Activated naive CD4-positive, alpha-beta T cell treated with anti-CD3 and anti-CD28 coated beads for 36 hours (primary cell): ENCODE results near the gene TMEM204. TPM values are rescaled to one million over a fixed set of nuclear protein-coding genes. Genes with fewer than 3 reads are reported as not detected.

ENCODE experiments used
- CTCF ChIA-PET: fragments of 350-600 bp; sonication (Branson Sonifier 250); formaldehyde crosslinking; loops from one replicate; lab custom pipeline; 2021; ENCODE audit warnings: antibody characterized with exemption; lab: Charles Lee
- DNase-seq: peaks from one replicate; pipeline ENCODE4 v3.0.0-alpha.2; 2020
- H3K27ac Mint-ChIP-seq: one replicate; pipeline ENCODE4 v1.8.0; 2021; ENCODE audit warnings: mild to moderate bottlenecking, mixed read lengths
- H3K27me3 Mint-ChIP-seq: one replicate; pipeline ENCODE4 v1.8.0; 2021; ENCODE audit warnings: low read depth, mixed read lengths
- H3K36me3 Mint-ChIP-seq: one replicate; pipeline ENCODE4 v1.8.0; 2021; ENCODE audit warnings: low read depth, mixed read lengths
- H3K4me1 Mint-ChIP-seq: one replicate; pipeline ENCODE4 v1.8.0; 2021; ENCODE audit warnings: low read depth, mixed read lengths
- H3K4me3 Mint-ChIP-seq: one replicate; pipeline ENCODE4 v1.8.0; 2021; ENCODE audit warnings: mild to moderate bottlenecking, moderate library complexity, mixed read lengths
- H3K9me3 Mint-ChIP-seq: one replicate; pipeline ENCODE4 v1.8.0; 2021; ENCODE audit warnings: mixed read lengths
- intact Hi-C: fragments of 100-400 bp; cut with micrococcal nuclease; formaldehyde crosslinking; loops from one replicate; pipeline ENCODE4 v1.15.1; 2023
- total RNA-seq, 2 experiments: library from RNA; stranded (reverse); gene quantifications; one replicate each; pipeline ENCODE4 v1.2.3, GENCODE V29; 2021

The TMEM204 gene
- total RNA-seq, 2 experiments from 2014 or later = 7.7 to 8.2 TPM

- CTCF ChIA-PET = interaction anchor here (0.6 kb wide), 1 partner anchor 76 kb away, joined by 3 read pairs; no protein-coding TSS in a partner anchor
- Mint-ChIP-seq H3K27ac (no peak overlapping the region), H3K4me1 (peaks cover 42% of the 10 kb centered on the region), H3K36me3 (peaks cover 8% of the 10 kb centered on the region), H3K4me3 (no peak overlapping the region), H3K27me3 (no peaks in the 10 kb centered on the region), H3K9me3 (no peaks in the 10 kb centered on the region)
- DNase-seq = no peak
- intact Hi-C loops = no loop called here
Observed at GRCh38 chr16:1530349-1530882, 3.0 kb upstream of the TMEM204 start.

GRCh38 chr16:1530883-1531637 is 2.4 kb upstream of the TMEM204 start:
- Mint-ChIP-seq H3K4me3 (no peak overlapping the region), H3K4me1 (peaks cover 36% of the 10 kb centered on the region), H3K27ac (no peak overlapping the region), H3K27me3 (no peaks in the 10 kb centered on the region), H3K9me3 (no peaks in the 10 kb centered on the region), H3K36me3 (peaks cover 10% of the 10 kb centered on the region)
- no peak for DNase-seq
- intact Hi-C loops = no loop called here
- CTCF ChIA-PET = no interaction called here

- DNase-seq = no peak
- CTCF ChIA-PET = no interaction called here
- H3K9me3 Mint-ChIP-seq = no peaks in the 10 kb centered on the region
- H3K4me1 Mint-ChIP-seq = peaks cover 36% of the 10 kb centered on the region
- intact Hi-C loops = no loop called here
- peaks cover 14% of the 10 kb centered on the region for H3K36me3 Mint-ChIP-seq
- no peaks in the 10 kb centered on the region for H3K27me3 Mint-ChIP-seq
- no peak overlapping the region for H3K4me3 Mint-ChIP-seq
- no peak overlapping the region for H3K27ac Mint-ChIP-seq
Observed at GRCh38 chr16:1531638-1531910, 1.9 kb upstream of the TMEM204 start.

GRCh38 chr16:1532081-1532760 is 1.2 kb upstream of the TMEM204 start:
- Mint-ChIP-seq H3K4me1 (peaks cover 36% of the 10 kb centered on the region), H3K27ac (no peak overlapping the region), H3K4me3 (no peak overlapping the region), H3K36me3 (peaks cover 20% of the 10 kb centered on the region), H3K9me3 (no peaks in the 10 kb centered on the region), H3K27me3 (no peaks in the 10 kb centered on the region)
- CTCF ChIA-PET = interaction anchor here (0.6 kb wide), 1 partner anchor 721 kb away, joined by 3 read pairs; no protein-coding TSS in a partner anchor
- no peak for DNase-seq
- intact Hi-C loops = no loop called here

- Mint-ChIP-seq H3K27me3 (no peaks in the 10 kb centered on the region), H3K36me3 (peaks cover 24% of the 10 kb centered on the region), H3K4me3 (peak overlapping the region; percentile 97), H3K4me1 (peaks cover 39% of the 10 kb centered on the region), H3K9me3 (no peaks in the 10 kb centered on the region), H3K27ac (peak overlapping the region; percentile 95)
- CTCF ChIA-PET = interaction anchor here (0.5 to 0.6 kb wide), 2 partner anchors 150 to 720 kb away, joined by 3 read pairs; no protein-coding TSS in a partner anchor
- intact Hi-C loops = no loop called here
- DNase-seq = no peak
Observed at GRCh38 chr16:1532771-1533170, 695 bp upstream of the TMEM204 start.

GRCh38 chr16:1534021-1535020 is 855 bp downstream of the TMEM204 start:
- H3K36me3 Mint-ChIP-seq = peaks cover 27% of the 10 kb centered on the region
- intact Hi-C loops = loop anchor here (1.0 to 2.0 kb wide), 5 partner anchors 9 to 144 kb away; partner anchors contain the start of genes CLCN7, CRAMP1, IFT140 and JPT2
- H3K4me3 Mint-ChIP-seq = peak overlapping the region; percentile 97
- CTCF ChIA-PET = interaction anchor here (0.7 to 1.1 kb wide), 3 partner anchors 9 to 43 kb away, joined by 3 to 5 read pairs (median 3); no protein-coding TSS in a partner anchor
- H3K27ac Mint-ChIP-seq = peak overlapping the region; percentile 95
- H3K27me3 Mint-ChIP-seq = no peaks in the 10 kb centered on the region
- DNase-seq = peak; percentile 48
- H3K4me1 Mint-ChIP-seq = peaks cover 49% of the 10 kb centered on the region
- no peaks in the 10 kb centered on the region for H3K9me3 Mint-ChIP-seq

GRCh38 chr16:1535391-1536291 is 2.2 kb downstream of the TMEM204 start:
- no peaks in the 10 kb centered on the region for H3K9me3 Mint-ChIP-seq
- intact Hi-C loops = loop anchor here (1.0 to 2.0 kb wide), 5 partner anchors 8 to 143 kb away; partner anchors contain the start of genes CLCN7, CRAMP1, IFT140 and JPT2
- CTCF ChIA-PET = interaction anchor here (0.7 to 1.1 kb wide), 4 partner anchors 10 to 115 kb away, joined by 3 to 5 read pairs (median 3); no protein-coding TSS in a partner anchor
- peak overlapping the region; percentile 97 for H3K4me3 Mint-ChIP-seq
- H3K4me1 Mint-ChIP-seq = peaks cover 50% of the 10 kb centered on the region
- DNase-seq = peak; percentile 56
- H3K36me3 Mint-ChIP-seq = peaks cover 27% of the 10 kb centered on the region
- no peaks in the 10 kb centered on the region for H3K27me3 Mint-ChIP-seq
- H3K27ac Mint-ChIP-seq = peak overlapping the region; percentile 95

- intact Hi-C loops = no loop called here
- Mint-ChIP-seq H3K9me3 (no peaks in the 10 kb centered on the region), H3K27me3 (no peaks in the 10 kb centered on the region), H3K36me3 (peaks cover 27% of the 10 kb centered on the region), H3K4me3 (peak overlapping the region; percentile 97), H3K27ac (peak overlapping the region; percentile 95), H3K4me1 (peaks cover 50% of the 10 kb centered on the region)
- CTCF ChIA-PET = no interaction called here
- DNase-seq = no peak
Observed at GRCh38 chr16:1536601-1537000, 3.1 kb downstream of the TMEM204 start.

GRCh38 chr16:1537138-1537577 is 3.7 kb downstream of the TMEM204 start:
- CTCF ChIA-PET = interaction anchor here (0.9 to 1.1 kb wide), 2 partner anchors 10 to 169 kb away, joined by 3 read pairs; partner anchors contain the start of gene MAPK8IP3
- Mint-ChIP-seq H3K36me3 (peaks cover 27% of the 10 kb centered on the region), H3K4me1 (peaks cover 52% of the 10 kb centered on the region), H3K4me3 (peak overlapping the region; percentile 97), H3K27ac (peak overlapping the region; percentile 95), H3K9me3 (no peaks in the 10 kb centered on the region), H3K27me3 (no peaks in the 10 kb centered on the region)
- DNase-seq = no peak
- intact Hi-C loops = no loop called here

GRCh38 chr16:1537763-1538289 is 4.4 kb downstream of the TMEM204 start:
- Mint-ChIP-seq H3K9me3 (no peaks in the 10 kb centered on the region), H3K27ac (peak overlapping the region; percentile 95), H3K4me3 (peak overlapping the region; percentile 97), H3K27me3 (no peaks in the 10 kb centered on the region), H3K36me3 (peaks cover 27% of the 10 kb centered on the region), H3K4me1 (peaks cover 58% of the 10 kb centered on the region)
- peak; percentile 62 for DNase-seq
- CTCF ChIA-PET = interaction anchor here (0.9 to 2.1 kb wide), 4 partner anchors 9 to 175 kb away, joined by 3 to 11 read pairs (median 4); partner anchors contain the start of gene MAPK8IP3
- intact Hi-C loops = loop anchor here (1.0 kb wide), 1 partner anchor 175 kb away; no protein-coding TSS in a partner anchor
